GM19467 (cell line): ENCODE data around the gene OXLD1.

ENCODE experiments used
- ATAC-seq: cut with Tn5 transposase; IDR thresholded peaks from one replicate; pipeline ENCODE4 v1.9.1; 2021; ENCODE audit warnings: mild to moderate bottlenecking, moderate library complexity; ENCODE audit not compliant: unreplicated experiment

OXLD1 gene

DNA sequence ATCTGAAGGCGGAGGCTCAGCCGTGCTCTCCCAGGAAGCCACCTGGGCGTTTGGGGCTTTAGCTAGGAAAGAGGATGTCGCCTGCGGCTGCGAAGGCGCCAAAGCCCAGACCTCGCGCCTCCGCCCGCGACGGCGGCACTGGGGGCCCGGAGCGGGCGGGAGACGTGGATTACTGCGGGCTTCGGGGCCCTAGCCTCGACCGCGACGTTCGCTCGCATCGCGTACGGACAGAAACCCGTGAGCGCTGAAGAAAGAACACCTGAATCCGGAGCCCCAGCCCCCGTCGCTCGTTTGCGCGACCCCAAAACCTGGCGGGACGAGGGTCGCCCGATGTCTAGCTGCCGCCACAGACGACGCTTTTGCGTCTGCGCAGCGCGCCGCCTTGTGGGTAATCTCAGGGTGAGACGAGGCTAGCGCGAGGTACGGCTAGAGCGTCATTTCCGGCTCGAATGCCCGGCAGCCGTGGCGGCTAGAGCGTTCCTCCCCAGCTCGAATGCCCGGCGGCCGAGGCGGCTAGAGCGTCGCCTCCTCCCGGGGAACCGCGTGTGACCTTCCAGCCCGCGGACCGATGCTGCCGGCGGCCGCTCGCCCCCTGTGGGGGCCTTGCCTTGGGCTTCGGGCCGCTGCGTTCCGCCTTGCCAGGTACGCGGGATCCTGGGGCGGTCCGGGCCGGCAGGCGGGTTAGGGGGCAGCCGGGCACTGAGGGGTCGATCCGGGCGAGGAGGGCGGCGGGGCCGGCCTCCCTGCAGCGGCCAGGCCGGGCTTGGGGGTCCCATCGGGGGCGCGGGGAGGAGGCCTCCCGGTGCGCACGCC is 36.7 kb upstream of the OXLD1 start, which contains the start of gene MRPL12:
TSS of gene MRPL12 (plus strand) at position 434 of the 813 bp plus-strand sequence. CDS start at position 569, 135 bp downstream.
- ATAC-seq = peak; percentile 66

- ATAC-seq = no peak
These were observed 35.1 kb upstream of the OXLD1 start for GRCh38 chr17:81701288-81702071.

DNA sequence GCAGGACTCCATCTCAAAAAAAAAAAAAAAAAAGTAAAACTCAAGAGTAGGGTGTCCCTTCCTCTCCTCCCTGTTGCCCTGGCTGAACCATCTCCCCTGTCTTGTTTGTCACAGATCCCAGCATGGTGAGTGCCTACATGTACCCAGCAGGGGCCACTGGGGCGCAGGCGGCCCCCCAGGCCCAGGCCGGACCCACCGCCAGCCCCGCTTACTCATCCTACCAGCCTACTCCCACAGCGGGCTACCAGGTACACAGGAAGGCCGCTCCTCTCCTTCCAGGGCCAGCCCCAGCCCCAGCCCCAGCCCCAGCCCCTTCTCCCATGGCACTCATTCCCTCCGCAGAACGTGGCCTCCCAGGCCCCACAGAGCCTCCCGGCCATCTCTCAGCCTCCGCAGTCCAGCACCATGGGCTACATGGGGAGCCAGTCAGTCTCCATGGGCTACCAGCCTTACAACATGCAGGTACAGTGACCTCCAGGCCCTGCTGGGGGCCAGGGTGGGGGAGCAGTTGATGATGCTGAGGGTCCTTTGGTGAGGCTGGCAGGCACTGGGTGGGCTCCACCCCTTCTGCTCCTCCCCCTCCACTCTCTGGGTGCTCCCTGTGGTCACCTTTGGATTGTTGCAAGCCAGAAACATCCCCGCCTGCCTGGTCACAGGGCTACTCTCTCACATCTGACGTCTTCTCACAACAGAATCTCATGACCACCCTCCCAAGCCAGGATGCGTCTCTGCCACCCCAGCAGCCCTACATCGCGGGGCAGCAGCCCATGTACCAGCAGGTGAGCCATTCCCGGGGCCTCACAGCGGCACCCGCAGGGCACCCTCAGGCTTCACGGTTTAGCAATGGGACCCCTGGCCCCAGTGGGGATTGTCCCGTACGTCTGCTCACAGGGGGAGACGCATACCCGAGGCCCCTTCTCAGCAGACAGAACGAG is 34.2 kb upstream of the OXLD1 start:
- no peak for ATAC-seq

DNA sequence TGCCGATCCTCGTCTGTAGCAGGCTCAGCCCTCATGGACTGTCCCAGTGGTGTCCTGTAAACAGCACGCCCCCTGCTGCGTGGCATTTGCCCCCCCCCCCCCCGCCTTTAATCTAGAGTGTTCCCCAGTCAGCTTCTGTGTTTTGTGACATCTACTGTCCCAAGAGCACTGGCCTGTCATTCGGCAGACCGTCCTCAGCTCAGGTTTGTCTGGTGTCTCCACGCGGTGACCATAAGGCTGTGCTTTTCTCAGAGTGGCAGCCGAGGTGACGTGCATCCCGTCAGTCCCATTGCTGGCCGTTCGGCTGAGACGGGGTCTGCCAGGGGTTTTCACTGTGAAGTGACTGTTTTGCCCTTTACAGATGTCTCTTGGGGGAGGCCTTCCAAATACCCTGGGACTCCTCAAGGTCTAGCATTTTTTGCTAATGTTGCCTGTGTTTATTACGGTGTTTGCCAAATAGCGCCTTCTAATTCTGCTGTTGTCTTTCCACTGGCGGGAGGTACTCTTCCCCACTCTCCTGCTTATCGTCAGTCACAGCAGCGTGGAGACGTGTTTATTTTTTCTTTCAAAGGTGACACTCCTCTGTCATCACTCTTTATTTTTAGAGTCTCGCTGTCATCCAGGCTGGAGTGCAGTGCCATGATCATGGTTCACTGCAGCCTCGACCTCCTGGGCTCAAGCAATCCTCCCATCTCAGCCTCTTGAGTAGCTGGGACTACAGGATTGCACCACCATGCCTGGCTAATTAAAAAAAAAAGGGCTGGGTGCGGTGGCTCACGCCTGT is 31.0 kb upstream of the OXLD1 start:
- no peak for ATAC-seq

DNA sequence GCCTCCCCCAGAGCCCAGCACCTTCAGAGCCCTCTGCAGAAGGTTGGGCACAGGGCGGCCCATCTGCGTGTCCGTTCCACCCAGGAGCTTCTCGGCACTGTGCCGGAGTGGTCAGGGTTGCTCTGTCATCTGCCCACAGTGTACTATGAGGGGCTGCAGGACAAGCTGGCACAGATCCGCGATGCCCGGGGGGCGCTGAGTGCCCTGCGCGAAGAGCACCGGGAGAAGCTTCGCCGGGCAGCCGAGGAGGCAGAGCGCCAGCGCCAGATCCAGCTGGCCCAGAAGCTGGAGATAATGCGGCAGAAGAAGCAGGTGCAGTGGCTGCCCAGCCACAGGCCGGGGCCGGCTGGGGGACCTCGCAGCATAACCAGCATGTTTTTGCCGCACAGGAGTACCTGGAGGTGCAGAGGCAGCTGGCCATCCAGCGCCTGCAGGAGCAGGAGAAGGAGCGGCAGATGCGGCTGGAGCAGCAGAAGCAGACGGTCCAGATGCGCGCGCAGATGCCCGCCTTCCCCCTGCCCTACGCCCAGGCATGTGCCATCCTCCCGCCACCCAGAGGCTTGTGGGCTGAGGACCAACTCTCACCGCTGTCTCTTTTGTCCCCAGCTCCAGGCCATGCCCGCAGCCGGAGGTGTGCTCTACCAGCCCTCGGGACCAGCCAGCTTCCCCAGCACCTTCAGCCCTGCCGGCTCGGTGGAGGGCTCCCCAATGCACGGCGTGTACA is 30.0 kb upstream of the OXLD1 start:
- no peak for ATAC-seq

DNA sequence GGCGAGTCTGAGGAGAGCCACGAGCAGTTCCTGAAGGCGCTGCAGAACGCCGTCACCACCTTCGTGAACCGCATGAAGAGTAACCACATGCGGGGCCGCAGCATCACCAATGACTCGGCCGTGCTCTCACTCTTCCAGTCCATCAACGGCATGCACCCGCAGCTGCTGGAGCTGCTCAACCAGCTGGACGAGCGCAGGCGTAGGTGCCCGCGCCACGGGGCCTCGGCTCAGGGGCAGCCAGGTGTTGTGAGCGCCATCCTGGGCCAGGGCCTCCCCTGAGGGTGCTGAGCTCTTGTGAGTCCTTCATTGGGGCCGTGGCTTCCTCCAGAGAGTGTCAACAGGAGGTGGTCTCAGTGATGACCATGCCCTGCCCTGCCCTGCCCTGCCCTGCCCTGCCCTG is 29.4 kb upstream of the OXLD1 start:
- ATAC-seq = no peak

- ATAC-seq = no peak
These were observed 28.8 kb upstream of the OXLD1 start for GRCh38 chr17:81695211-81695610.

DNA sequence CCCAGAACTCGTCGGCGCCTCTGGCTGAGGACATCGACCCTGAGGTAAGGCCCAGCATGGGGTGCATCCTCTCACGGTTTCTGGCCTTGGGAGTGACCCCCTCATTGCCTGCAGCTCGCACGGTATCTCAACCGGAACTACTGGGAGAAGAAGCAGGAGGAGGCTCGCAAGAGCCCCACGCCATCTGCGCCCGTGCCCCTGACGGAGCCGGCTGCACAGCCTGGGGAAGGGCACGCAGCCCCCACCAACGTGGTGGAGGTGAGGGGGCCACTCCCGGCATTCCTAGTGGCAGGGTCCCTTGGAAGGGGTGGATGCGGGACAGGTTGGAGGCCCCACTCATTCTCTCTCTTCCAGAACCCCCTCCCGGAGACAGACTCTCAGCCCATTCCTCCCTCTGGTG is 28.4 kb upstream of the OXLD1 start:
- no peak for ATAC-seq

DNA sequence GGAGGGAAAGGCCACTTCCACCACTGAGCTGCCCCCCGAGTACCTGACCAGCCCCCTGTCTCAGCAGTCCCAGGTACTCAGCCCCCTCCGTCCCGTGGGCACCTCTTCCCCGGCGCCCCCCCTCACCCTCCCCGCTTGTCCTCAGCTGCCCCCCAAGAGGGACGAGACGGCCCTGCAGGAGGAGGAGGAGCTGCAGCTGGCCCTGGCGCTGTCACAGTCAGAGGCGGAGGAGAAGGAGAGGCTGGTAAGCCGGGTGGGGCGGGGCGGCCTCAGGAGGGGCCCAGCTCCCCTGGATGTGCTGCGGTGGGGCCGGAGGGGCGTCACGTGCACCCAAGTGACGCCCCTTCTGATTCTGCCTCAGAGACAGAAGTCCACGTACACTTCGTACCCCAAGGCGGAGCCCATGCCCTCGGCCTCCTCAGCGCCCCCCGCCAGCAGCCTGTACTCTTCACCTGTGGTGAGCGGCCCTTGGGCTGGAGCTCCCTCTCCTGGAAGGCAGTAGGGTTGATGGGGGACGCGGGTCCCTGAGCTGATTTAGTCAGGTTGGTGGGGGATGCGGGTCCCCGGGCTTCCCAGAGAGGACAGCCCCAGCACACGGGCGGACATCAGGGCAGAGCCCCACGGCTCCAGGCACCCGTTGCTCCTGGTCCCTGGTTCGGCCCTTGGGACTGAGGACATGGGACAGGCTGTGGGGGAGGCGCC is 27.3 kb upstream of the OXLD1 start:
- no peak for ATAC-seq

DNA sequence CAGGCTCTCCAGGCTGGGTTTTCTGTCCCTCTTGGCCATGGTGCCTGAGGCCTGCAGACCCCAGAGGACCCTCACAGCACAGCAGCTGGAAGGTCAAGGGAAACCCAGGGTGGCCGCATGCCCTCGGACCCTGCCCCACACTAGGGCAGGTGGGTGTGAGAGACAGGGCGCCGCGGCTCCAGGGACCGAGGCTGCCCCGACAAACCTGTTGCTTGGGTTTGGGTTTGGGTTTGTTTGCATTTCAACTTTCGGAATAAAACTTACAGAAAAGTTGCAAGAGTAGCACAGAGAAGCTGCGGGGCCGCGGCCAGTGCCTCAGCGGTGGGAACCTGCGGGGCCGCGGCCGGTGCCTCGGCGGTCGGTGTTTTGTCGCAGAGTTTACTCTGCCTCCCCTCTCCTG is 25.2 kb upstream of the OXLD1 start:
- ATAC-seq = no peak

DNA sequence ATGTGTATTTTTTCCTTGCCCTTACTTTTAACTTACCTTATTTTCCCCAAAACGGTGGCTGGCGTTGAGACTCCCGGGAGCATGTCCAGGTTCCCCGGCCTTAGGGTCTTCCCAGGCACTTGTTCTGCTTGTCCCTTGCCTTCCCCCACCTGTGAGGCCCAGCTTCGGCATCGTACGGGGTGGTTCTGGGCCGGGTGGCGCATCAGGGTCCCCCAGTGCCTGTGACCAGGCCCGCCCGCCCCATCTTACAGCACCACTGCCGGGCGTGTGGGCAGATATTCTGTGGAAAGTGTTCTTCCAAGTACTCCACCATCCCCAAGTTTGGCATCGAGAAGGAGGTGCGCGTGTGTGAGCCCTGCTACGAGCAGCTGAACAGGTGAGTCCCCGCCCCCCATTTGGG is 24.8 kb upstream of the OXLD1 start:
- ATAC-seq = no peak

DNA sequence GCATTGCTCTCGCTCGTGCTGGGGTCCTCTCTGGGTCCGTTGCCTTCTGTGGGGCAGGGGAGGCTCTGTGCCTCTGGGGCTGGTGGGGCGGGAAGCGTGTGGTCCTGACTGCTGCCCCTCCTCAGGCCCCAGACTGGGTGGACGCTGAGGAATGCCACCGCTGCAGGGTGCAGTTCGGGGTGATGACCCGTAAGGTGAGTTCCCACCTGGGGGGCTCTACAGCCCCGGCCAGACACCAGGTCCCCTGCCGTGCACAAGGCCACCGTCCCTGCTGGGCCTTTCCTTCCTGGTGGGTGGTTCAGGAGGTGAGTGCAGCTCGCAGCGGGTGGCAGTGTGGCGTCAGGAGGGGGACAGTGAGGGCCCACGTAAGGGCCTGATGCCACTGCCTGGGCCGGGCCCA is 24.1 kb upstream of the OXLD1 start:
- ATAC-seq = no peak

- ATAC-seq = no peak
These were observed 23.7 kb upstream of the OXLD1 start for GRCh38 chr17:81690066-81690465.

DNA sequence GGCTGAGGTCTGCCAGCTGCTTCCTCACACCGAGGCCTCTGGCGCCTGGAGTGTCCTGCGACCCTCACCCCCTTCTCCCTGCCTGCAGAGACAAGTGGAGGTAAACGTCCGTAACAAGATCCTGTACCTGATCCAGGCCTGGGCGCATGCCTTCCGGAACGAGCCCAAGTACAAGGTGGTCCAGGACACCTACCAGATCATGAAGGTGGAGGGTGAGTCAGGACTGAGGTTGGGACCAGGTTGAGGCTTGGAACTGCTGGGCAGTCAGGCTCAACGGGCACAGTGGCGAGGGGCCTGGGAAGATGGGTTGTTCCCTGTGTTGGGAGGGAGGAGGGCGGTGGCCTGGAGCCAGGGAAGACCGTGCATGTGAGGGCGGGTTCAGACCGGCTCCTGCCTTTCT is 22.2 kb upstream of the OXLD1 start:
- ATAC-seq = no peak

DNA sequence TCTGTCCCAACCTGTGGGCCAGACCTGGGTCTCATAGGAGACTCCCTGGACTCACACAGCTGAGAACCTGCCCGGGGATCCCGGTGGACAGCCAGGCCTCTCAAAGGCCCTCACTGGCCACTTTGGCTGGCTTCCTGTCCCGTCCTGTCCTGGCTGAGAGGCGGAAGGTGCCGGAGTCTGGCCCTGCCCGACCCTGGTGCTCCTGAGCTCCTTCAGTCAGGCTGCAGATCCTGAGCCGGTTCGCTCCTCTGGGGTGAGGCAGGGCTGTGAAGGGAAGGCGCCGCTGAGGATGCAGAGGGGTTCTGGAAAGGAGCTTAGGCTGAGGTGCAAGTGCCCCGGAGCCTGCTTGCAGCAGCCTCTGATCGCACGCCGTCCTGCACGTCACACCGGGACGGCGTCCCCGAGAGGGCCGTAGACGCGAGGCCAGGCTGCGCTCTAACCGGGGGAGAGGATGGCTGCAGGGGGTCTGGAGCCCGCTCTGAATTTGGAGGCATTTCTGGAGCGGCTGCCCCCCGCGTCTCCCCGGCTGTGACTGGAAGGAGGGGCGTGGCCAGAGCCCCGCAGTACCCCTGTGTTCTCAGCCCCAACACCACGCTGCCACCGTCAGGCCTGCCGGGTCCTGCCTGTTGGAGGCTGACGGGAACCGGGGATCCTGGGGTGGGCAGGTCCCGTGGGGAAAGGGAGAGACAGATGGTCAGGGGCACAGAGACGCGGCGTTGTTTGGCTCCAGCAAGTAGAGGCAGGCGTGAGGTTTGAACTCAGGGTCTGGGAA is 21.6 kb upstream of the OXLD1 start:
- ATAC-seq = no peak

- no peak for ATAC-seq
These were observed 20.2 kb upstream of the OXLD1 start for GRCh38 chr17:81686614-81687013.

DNA sequence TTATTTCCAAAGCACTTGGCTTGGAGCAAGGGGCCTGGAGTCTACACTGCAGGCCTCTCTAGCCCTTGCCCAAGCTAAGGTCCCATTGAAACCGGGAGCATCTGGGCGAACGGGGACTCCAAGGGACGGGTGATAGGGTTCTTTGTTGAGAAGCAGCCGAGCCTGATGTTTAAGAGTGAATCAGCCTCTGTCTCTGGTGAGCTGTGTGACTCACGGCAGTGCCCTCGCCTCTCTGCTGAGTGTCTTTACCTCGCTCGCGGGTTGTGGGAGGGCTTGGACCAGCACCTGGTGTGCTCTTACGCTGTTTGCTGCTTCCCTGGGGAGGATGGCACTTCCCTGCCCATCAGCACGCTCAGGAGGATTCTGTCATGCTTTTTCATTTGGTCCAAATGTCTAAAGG is 18.7 kb upstream of the OXLD1 start:
- no peak for ATAC-seq

DNA sequence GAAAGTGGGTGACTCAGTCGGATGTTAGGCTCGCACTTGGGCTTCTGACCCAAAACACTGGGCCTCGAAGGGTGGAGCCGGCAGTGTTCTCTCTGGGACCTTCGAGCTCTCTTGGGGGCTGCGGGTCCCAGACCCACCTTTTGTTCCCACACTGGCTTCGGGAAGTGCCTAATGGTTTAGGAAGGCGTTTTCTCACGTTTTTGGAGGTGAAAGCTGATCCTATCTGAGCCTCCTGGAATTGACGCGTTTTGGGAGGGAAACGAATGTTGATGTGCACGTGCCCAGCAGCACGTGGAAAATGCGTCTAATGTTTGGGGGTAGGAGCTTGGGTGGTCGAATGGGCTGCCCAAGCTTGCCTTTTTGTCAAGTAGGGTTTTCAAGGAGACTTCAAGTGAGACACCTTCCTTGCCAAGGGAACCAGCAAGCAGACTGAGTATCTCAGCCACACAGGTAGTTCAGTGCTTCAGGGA is 18.1 kb upstream of the OXLD1 start:
- ATAC-seq = peak; percentile 3
